ENCODE results near the gene CTNNA1.

- no peak for TF ChIP-seq CTCF (IDR thresholded peaks at IDR 0.05; ENCODE audit: low read depth, low read length, poor library complexity, severe bottlenecking)
- no peak for TF ChIP-seq EZH2phosphoT487 (IDR thresholded peaks at IDR 0.05; ENCODE audit: borderline replicate concordance, low read length)
Measured at GRCh38 chr5:138947780-138948179, 194.6 kb downstream of the CTNNA1 start.
